NCI-H1694 (cell line): ENCODE measurements around the gene FER.
"Not testable (repeated sequence)": the region's sequence is repeated elsewhere in the genome, so short reads cannot be mapped to it uniquely, and the experiment has no call there.

Experiments used
- DNase-seq: peaks from one replicate; lab custom pipeline; 2025; lab: John Stamatoyannopoulos, UW

The FER gene

GRCh38 chr5:109035436-109035835 lies 287.7 kb downstream of the FER start:
- DNase-seq, result no peak

GRCh38 chr5:109038209-109038840 lies 290.6 kb downstream of the FER start:
- no peak for DNase-seq

DNA sequence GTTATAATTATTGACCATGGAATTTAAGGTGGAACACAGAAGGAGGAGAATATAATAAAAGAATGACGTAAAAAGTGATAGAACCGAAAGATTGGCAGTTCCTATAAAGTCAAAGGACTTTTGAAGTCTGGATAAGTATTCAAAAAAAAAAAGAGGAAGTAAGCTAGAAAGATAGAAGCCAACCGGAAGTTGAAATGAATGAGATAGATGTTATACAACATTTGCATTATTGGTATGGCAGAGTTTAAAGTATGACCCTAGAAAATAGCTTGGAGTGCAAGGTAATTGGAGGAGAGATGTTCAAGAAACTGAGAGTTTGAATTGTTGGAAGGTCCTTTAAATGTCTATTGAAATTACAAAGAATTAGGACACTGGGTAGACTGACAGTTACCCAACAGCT lies 293.6 kb downstream of the FER start:
- DNase-seq, result no peak

- no peak for DNase-seq
These were observed 298.0 kb downstream of the FER start for GRCh38 chr5:109045710-109046109.

DNA sequence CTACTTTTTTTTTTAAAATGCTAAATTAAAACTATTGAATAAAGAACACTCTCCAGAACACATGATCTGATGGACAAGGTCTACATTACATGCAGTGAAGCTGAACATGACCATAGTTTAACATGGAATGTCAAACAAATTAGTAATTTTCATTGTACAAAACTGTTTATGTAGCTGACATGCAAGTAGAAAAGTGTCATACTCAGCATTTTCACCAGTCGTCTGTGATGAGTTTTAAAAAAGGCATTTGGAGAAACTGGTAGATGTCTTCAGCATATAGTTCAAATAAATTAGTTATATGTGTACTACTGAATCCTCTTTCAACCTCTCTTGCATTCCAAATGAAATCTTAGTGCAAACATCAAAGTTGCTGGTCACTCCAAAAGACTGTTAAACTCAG lies 301.9 kb downstream of the FER start:
- no peak for DNase-seq

DNA sequence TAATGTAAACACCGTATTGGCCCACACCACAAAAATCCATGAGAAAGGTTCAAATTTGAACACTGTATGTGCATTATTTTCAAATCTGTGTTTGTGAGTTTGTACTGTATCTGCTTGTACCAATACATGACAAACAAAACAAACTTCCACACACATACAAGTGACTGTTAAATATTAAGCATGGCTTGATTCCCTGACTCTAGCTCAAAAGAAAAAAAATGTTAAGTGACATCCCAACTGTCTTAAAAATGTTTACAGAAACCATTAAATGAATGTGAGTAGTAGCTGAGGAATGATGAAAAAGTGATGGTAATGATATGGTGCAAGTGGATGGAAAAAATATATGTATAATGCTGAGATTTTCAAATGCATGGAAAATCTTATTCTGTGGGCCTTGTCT lies 302.6 kb downstream of the FER start:
- DNase-seq, result not testable (repeated sequence)

DNA sequence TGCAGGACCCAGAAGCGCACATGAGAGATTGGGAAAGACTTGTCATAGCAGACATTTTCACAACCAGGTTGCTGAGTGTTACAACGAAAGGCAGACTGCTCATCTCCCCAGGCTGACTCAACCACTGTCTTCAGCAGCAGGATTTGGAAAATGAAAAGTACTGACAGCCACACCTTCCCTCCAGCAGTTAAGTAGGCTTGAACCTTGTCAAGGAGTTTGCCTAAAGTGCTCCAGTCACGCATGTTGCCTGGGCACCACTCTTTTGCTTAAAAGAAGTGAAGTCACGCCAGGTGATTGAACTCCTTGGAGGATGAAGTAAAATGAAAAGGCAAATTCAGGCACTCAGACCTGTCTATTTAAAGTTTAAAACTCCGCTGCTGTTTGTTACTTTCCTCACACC lies 304.5 kb downstream of the FER start:
- DNase-seq, result not testable (repeated sequence)

GRCh38 chr5:109053995-109054417 lies 306.3 kb downstream of the FER start:
- DNase-seq, result no peak

GRCh38 chr5:109060378-109061025 lies 312.8 kb downstream of the FER start:
- DNase-seq, result no peak

DNA sequence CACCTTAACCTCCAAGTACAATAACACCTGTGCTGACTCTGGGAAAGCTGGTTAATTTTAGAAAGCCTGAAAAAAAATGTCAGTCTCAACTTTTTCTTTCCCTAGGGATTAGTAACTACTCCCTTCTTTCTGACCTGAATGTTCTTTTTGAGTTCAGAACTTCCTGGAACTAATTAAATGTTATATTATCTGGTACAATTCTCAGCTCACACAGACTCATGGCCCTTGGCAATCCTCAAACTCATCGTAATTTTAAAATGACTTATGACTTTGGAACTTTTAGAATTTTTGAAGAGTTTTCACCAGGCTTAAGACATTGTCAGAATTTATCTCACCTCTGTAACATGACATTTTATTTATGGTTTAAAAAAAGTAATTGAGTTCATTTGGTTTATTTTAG lies 315.0 kb downstream of the FER start:
- no peak for DNase-seq

GRCh38 chr5:109063223-109063622 lies 315.5 kb downstream of the FER start:
- DNase-seq, result no peak

- no peak for DNase-seq
These were observed 329.0 kb downstream of the FER start for GRCh38 chr5:109076741-109077140.

- DNase-seq, result no peak
These were observed 330.8 kb downstream of the FER start for GRCh38 chr5:109078448-109078847.

GRCh38 chr5:109080481-109080880 lies 332.8 kb downstream of the FER start:
- no peak for DNase-seq

DNA sequence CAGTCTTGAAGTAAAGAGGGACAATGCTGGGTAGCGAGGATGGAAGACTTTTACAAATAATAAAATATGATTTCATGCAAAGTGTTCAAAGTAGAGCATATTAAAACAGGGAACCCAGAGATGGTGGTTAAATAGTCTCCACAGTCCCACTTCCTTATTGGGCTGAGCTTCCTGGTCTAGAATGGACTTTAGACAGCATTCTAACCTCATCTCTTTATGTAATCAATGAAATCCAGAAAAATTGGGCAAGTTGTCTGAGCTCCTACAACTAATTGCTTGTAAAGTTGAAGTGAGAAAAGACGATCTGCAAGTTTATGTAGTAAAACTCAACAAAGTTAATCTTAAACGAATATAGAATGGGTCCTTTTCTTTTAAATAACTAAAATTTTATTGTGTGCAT lies 333.2 kb downstream of the FER start:
- no peak for DNase-seq

- no peak for DNase-seq
These were observed 336.2 kb downstream of the FER start for GRCh38 chr5:109083937-109084336.

DNA sequence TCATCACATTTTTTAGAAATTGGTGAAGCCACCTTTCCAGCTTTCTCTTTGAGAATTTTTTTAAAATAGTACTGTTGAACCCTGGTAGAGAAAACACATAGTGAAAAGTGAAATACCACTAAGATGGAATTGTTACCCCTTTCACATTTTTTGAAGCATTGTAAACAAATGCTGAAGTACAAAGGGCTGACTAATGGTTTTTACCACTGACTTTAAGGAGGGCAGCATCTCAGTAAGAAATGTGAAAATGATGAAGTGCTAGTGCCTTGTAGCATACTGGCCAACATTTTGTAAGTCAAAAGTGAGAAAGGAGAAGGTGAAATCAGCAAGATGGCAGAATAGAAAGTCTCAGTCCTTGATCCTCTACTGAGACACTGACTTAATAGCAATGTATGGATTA lies 341.5 kb downstream of the FER start:
- no peak for DNase-seq

DNA sequence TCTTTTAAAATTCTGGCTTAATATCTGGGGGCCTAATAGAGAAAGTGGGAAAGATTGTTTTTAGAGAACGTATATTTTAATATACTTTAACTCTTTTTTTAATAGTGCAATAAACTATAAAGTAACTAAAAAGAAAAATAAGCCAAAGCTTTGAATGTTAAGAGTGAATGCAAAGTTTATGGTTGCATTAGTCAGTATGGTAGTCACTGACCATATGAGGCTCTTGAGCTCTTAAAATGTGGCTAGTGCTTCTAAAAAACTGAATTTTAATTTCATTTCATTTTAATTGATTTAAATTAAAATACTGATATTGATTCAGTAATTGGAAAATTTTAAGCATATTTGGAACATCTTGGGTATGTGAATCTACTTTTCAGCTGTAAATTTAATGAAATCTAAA lies 351.4 kb downstream of the FER start:
- no peak for DNase-seq

DNA sequence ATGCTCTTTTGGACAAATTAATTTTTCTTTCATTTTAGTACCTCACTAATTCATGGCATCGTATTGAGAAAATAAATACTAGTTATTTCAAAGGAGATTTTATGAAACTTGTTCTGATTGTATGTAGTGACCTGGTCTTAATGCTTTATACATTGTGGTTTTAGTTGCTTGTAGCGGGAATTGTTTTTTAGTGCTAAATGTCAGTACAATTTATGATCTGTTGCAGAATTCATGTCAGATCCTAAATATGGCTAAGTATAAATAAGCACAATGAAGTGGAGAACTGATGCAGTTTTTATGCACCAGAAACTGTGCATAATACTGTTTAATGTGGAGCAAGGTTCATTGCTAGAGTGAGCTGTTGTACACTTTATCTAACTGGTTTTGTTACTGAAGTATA lies 353.3 kb downstream of the FER start:
- no peak for DNase-seq

DNA sequence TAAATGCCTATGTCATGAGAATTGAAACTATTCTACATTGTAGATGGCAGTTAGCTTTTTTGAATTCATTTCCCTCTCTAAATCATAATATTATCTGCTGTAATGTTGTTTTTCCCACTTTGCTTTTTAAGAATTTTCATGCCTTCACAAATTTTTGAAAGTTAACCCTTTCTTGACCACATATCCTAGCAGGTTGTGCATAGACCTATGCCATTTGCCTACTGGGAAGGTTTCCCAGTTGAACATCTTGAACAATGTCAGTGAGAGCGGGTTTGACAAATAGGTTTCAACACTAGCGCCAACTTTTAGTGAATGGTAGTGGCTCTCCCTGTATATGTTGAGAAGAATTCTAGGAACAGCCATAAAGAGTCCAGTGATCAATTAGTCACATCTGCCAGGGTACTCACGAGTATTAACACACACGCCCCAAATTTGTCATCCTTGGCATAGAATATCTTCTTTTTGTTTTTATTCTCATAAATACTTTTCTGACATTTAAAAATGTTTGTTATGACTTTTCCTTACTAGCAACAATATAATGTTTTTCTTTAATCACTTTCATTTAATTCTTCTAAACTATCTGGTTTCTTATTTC lies 354.5 kb downstream of the FER start:
- no peak for DNase-seq

GRCh38 chr5:109105631-109106267 lies 358.1 kb downstream of the FER start:
- DNase-seq, result peak; percentile 62

GRCh38 chr5:109111680-109112079 lies 364.0 kb downstream of the FER start:
- DNase-seq, result no peak

- DNase-seq, result no peak
These were observed 365.9 kb downstream of the FER start for GRCh38 chr5:109113608-109114007.
